NCI-H82 (cell line): Measurements from ENCODE around the gene WDR76.
A peak's percentile ranks its signal among the peaks of the same experiment; 100 is the strongest.
"Not testable (repeated sequence)": the region's sequence is repeated elsewhere in the genome, so short reads cannot be mapped to it uniquely, and the experiment has no call there.

Experiments used
- DNase-seq: peaks from one replicate; lab custom pipeline; 2025; lab: John Stamatoyannopoulos, UW

Gene WDR76

GRCh38 chr15:43826508-43827341 is at the start of gene WDR76:
Gene WDR76, plus strand, starts transcription at chr15:43827002. Its CDS starts 31 bp downstream, at chr15:43827033.
- DNase-seq, result peak; percentile 99

GRCh38 chr15:43777267-43777914 is 49.4 kb upstream of the WDR76 start:
- peak; percentile 92 for DNase-seq

GRCh38 chr15:43779016-43779415 is 47.8 kb upstream of the WDR76 start:
- DNase-seq, result no peak

GRCh38 chr15:43789409-43789808 is 37.4 kb upstream of the WDR76 start:
- DNase-seq, result no peak

- peak; percentile 100 for DNase-seq
Observed at GRCh38 chr15:43791993-43792760, 34.6 kb upstream of the WDR76 start, which contains the start of gene SERF2. Gene SERF2, plus strand, starts transcription at chr15:43792320. Its CDS starts 57 bp downstream, at chr15:43792377.

- DNase-seq, result no peak
Observed at GRCh38 chr15:43792761-43793476, 33.9 kb upstream of the WDR76 start.

GRCh38 chr15:43793647-43794046 is 33.2 kb upstream of the WDR76 start:
- no peak for DNase-seq

- DNase-seq, result peak; percentile 32
Observed at GRCh38 chr15:43794269-43795037, 32.3 kb upstream of the WDR76 start.

- DNase-seq, result no peak
Observed at GRCh38 chr15:43795197-43795596, 31.6 kb upstream of the WDR76 start.

GRCh38 chr15:43795997-43796396 is 30.8 kb upstream of the WDR76 start:
- DNase-seq, result peak; percentile 52

- no peak for DNase-seq
Observed at GRCh38 chr15:43796566-43796965, 30.2 kb upstream of the WDR76 start.

GRCh38 chr15:43799209-43799944 is 27.4 kb upstream of the WDR76 start:
- peak; percentile 88 for DNase-seq

- DNase-seq, result peak; percentile 97
Observed at GRCh38 chr15:43799945-43800285, 26.9 kb upstream of the WDR76 start, which contains the start of gene SERINC4. Gene SERINC4, minus strand, starts transcription at chr15:43800220. Its CDS starts 234 bp downstream, at chr15:43799986.

GRCh38 chr15:43800286-43801141 is 26.3 kb upstream of the WDR76 start, which contains the start of gene HYPK:
Gene HYPK, plus strand, starts transcription at chr15:43800599. Its CDS starts 24 bp downstream, at chr15:43800623.
- peak; percentile 97 for DNase-seq

GRCh38 chr15:43802676-43803075 is 24.1 kb upstream of the WDR76 start:
- DNase-seq, result not testable (repeated sequence)

- no peak for DNase-seq
Observed at GRCh38 chr15:43808435-43808950, 18.3 kb upstream of the WDR76 start.

- DNase-seq, result no peak
Observed at GRCh38 chr15:43808960-43809678, 17.7 kb upstream of the WDR76 start.

GRCh38 chr15:43815064-43815463 is 11.7 kb upstream of the WDR76 start:
- not testable (repeated sequence) for DNase-seq
